CD1c-positive myeloid dendritic cell (primary cell): ENCODE results near the gene ATP9B.

ENCODE experiments used
- DNase-seq: peaks from one replicate; pipeline ENCODE4 v3.0.0-alpha.2; 2016; ENCODE audit errors: extremely low spot score

The ATP9B gene

DNA sequence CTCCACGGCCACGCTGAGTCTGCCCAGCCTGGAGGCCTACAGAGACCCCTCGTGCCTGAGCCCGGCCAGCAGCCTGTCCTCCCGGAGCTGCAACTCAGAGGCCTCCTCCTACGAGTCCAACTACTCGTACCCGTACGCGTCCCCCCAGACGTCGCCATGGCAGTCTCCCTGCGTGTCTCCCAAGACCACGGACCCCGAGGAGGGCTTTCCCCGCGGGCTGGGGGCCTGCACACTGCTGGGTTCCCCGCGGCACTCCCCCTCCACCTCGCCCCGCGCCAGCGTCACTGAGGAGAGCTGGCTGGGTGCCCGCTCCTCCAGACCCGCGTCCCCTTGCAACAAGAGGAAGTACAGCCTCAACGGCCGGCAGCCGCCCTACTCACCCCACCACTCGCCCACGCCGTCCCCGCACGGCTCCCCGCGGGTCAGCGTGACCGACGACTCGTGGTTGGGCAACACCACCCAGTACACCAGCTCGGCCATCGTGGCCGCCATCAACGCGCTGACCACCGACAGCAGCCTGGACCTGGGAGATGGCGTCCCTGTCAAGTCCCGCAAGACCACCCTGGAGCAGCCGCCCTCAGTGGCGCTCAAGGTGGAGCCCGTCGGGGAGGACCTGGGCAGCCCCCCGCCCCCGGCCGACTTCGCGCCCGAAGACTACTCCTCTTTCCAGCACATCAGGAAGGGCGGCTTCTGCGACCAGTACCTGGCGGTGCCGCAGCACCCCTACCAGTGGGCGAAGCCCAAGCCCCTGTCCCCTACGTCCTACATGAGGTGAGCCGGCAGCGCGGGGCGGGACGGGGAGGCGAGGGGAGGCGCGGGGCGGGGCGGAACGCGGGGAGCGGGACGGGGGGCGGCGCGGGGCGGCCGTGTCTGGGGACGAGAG is 341.8 kb downstream of the ATP9B start:
- no peak for DNase-seq

DNA sequence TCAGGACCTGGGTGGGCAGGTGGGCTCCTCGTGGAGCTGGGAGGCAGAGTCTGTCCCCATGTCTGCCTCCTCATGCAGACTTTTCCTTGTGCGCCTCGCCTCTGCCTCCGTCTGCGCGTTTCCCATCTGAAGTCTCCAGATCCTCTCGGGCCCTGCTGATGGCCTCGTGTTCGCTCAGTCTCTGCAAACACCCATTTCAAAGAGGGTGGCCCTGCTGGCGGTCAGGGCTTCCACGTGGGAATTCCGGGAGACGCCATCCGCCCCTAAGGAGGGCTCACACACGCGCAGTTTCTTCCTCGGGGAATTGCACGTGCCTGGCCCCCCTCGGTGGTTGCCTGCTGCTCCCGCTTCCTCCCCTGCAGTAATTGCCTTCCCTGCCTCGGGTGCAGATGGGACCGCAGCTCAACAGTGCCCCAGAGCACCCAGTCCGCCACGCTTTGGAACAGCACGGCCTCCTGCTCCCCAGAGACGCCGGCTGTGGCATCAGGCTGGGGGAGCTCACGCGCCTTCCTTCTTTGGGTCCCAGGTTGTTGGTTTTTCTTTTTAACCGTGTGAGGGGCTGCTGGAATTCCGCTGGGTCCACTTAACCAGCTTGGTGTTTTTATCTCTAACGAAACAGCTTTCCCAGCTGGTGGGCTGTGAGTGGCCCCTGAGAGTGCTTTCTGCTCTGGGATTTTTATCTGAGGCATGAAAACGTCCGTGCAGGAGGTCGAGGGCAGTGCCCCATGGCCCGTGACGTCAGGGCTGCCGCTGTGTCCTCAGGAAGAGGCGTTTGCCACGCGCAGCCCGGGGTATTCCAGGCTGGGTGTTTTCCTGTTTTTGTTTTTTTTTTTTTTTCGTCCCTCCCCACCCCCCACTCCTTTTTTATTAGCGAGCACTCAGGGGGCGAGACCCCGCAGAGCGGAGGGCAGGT is 342.7 kb downstream of the ATP9B start:
- DNase-seq = no peak

DNA sequence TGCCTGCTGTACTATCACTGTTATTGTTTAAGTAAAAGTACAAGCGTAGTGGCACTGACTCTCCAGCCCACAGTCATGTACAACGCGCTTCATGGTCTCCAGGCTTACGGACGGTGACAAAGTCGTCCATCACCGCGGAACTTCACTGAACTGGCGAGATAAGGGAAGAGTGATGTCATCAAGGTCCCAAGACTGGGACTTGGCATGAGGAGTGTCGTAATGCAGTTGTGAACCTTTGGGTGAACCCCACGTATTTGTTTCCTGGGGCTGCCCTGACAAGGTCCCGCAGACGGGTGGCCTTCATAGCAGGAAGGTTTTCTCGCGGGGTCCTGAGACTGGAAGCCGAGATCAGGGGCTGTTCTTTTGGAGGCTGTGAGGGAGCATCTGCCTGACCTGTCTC is 343.8 kb downstream of the ATP9B start:
- DNase-seq = no peak

DNA sequence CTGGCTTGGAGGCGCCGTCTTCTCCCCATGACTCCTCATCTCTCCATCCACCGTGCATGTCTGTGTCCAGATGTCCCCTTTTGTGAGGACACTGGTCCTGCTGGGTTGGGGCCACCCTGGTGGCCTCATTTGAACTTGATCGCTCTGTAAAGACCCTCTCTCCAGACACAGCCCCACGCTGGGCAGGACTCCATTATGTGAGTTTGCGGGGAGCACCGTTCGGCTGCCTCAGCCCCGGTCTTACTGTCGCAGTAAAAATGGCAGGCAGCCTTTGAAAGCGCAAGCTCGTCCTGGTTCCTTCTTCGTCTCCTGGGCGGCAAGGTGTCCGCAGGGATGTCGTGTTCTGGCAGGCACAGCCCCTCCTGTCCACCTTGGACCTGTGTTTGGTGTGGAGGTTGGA is 344.2 kb downstream of the ATP9B start:
- DNase-seq = no peak

DNA sequence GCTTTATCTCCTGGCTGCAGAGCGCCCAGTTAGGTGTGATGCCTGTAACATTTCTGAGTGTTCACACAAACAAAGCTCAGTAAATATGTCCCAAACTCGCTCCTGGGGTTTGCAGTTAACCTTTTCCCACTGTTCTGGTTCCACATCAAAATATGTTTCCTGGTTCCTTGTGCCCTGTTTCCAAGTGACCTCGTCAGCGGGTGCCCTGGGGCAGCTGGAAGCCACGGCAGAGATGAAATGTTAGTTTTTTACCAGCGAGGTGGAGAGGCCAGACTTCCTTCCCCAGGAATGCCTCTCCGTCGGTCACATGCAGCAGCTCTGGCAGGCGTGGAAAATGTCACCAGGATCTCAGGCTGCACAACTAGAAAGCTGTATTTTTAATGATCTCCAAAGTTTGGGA is 344.7 kb downstream of the ATP9B start:
- no peak for DNase-seq

DNA sequence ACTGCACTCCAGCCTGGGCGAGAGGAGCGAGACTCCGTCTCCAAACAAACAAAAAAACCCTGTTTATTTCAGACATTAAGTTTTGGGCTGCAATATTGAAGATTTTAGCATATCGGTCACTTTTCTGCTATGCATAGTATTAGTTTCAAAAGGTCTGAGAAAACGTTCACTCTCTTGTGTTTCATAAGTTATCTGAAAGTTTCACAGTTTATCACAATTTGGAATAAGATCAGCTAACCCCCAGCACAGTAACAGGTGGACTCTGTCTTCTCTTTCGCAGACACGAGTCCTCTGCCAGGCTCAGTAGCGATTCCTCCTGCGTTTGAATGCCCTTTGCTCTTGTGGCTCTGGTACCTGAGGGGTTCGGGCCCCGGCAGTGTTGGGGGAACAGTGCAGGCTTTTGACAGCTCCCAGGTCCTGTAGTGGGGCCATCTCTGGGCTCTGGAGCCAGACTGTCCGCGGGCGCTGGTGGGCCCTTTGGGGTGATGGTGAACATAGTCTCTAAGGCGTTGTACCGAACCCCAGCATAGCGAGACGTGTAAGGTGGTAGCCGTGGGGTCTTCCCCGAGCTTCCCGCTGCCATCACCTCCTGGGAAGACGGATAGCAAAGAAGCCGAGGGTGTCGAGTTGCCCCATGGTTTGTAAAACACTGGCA is 347.0 kb downstream of the ATP9B start:
- no peak for DNase-seq

DNA sequence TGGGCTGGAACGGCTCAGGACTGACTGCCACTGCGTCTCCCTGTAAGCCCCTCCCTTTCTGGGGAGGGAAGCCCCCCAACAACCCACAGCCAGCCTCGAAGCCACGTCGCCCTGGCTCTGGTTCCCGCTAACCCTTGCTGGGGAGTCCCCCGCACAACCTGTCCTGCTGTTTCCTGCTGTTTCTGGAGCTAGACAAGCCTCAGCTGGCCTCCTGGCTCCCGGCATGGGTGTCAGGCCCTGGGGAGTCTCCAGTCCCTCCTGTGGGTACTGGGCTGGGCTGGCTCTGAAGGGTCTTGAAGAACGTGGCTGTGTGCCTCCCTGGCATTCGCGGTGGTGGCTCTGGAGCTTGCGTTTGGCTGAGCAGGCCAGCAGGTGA is 347.5 kb downstream of the ATP9B start:
- no peak for DNase-seq

DNA sequence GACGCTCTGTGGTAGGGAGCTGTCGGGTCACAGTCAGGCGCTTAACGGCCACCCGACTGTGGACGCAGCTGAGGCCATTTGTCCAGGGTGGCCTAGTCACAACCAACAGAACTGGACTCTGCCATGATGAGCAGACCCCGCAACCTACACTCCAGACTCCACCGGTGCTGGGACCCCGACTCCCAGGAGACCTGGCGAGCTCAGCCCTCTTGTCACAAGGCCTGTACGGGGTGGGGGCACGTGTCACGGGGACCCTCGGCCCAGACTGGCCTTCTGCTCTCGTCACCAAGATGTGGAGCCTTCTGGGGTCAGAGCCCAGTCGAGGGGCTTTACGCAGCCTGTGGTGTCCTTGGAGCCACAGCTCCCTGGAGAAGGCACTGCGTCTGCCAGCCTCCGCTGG is 349.0 kb downstream of the ATP9B start:
- no peak for DNase-seq

DNA sequence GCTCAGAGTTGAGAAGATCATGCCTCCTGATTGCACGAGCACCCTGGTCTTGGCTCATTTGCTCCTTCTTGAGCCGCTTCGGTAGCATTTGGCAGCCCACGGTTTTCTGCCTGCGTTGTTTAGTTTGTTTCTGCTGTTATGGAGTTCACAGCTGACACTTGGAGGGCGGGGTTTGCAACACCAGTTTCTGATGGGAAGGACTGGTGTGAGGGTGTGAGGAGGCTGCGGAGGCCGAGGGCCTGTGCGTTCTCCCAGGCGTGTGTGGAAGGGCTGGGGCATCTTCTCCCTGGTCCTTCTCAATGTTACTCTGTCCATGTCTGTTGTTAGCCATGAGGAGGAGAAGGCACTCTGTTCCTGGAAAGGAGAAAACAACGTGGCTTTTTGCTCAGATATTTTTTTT is 349.4 kb downstream of the ATP9B start:
- DNase-seq = no peak

DNA sequence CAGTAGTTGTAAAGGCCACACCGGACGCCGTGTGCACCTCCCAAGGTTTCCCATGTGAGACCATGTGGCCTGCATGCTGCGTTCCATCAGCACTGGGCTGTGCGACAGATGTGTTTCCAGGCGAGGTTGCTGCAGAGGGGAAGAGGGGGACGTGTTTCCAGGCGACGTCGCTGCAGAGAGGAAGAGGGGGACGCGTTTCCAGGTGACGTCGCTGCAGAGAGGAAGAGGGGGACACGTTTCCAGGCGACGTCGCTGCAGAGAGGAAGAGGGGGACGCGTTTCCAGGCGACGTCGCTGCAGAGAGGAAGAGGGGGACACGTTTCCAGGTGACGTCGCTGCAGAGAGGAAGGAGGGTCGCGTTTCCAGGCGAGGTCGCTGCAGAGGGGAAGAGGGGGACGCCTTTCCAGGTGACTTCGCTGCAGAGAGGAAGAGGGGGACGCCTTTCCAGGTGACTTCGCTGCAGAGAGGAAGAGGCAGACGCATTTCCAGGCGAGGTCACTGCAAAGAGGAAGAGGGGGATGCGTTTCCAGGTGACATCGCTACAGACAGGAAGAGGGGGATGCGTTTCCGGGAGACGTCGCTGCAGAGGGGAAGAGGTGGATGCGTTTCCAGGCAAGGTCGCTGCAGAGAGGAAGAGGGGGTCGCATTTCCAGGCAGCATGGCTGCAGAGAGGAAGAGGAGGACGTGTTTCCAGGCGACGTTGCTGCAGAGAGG is 351.0 kb downstream of the ATP9B start:
- DNase-seq = no peak

DNA sequence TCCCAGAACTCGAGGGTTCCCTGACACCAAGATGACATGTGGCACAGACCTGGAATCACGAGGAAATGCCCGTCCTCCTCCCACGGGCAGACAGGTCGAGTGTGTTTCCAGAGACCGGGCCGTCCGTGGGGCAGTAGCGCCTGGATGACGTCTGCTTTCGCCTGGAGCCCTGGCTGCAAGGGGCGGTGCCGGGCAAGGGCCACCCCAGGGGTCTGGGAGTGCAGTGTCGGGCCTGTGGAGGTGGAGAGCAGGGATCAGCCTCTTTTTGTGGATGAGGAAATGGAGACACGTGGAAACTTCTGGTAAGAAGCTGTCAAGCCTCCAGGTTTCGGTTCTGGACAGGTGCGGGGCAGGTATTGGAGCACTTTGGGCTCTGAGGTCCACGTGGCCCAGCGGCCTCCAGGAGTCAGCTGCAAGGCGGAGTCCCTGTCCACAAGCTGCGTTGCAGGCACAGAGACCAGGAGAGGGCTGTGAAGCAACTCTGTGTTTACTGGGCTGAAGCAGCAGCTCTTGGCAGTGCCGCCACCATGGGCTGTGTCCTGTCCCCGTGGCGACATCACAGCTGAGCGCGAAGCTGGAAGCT is 352.2 kb downstream of the ATP9B start:
- DNase-seq = no peak

DNA sequence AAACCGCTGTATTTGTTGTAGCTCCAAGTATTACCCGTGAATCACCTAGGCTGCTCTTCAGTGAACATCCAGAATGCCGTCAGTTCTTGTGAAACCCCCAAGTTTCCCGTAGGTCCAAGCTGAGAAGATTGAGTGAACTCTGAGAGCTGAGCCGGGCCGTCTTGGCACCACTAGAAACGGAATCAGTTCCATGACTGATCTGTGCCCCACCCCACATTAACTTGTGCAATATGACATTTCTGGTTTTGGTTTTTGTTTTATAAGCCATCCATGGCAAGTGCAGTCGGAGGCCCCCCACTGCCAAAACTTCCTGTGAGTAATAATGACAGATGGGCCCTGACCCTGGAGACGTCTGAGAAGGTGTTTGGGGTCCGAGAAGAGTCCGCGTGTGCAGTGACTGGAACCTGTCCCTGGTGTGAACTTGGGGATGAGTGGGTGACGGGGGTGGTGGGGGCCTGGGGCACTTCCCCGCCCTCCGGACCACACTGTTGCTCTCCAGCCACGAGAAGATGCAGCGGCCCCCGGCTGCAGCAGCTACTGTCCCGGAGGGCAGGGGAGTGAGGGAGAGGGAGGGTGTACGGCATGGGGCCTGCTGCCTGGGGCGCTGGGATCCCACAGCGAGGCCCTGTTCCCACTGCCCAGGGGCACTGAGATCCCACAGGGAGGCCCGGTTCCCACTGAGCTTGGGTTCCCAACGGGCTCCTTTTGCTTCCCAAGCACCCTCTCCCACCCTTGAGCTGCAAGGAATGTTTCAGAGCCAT is 353.0 kb downstream of the ATP9B start:
- no peak for DNase-seq

DNA sequence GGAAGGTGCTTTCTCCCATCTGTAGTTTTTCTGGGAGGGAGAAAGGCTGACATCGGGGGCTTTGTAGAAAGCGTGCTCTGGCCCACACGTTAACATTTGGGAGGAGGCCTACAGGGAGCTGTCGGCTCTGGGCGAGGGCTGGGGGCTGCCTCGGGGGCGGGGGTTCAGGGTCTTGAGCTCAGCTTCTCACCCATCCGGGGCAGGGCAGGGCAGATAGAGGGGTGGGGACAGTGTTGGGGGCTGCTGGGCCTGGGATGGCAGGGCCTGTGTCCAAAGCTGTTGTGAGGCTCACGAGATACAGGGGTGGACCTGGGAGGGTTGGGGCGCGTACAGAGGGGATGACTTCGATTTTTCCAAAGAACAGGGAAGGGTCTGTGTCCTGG is 353.6 kb downstream of the ATP9B start:
- no peak for DNase-seq

DNA sequence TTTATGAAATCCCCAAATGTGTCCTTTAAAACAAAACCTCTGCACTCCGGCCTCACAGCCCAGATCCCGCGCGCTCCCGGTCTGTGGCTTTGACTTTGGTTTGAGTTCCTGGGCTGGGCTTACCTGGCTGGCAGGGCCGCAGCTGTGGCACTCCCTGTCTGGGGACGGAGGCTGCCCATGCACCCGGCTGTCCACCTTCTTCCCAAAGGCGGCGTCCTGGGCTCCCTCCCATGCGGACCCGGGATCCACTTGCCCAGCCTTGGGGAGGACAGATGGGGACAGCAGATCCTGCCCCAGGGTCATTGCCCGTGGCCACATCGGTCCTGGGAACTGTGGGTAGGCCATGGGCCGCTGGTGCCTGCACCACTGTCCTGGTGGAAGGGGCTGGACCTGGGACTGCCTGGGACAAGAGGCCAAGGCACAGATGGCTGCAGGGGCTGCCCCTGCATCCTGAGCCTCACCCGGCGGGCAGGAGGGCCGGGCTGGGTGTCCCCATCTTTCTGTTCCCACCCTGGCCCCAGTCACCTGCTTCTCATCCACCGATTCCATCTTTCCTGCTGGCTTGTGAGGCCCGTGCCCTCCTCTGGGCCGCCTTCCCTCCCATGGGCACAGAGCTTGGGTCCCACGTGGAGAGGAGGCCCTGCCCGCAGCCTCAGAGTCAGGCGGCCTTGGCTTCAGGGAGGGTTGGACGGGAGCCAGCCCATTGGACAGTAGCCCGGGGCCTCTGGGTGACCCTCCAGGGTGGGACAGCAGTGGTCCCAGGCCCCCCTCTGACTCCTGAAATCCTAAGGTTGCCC is 354.2 kb downstream of the ATP9B start:
- DNase-seq = no peak

DNA sequence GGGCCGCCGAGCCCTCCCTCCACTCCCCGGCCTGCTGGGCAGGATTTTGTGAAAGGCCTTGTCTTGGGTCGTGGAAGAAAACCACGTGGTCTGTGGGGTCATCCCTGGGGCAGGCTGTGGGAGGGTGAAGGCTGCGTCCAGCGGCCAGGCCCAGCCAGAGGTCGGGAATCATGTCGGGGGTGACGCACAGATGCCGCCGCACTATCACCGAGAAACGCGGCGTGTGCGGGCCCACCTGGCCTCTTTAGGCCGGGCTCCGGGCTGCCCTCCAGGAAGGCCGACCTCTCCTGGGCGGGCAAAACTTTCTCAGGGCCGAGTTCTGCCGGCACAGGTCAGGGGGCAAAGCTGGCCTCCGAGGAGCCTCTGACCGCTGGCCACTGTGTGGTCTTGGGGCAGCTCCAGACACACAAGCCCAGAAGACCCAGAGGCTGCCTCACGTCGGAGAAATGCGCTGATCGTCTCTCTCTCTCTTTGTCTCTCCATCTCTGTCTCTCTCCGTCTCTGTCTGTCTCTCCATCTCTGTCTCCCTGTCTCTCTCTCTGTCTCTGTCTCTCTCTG is 354.9 kb downstream of the ATP9B start:
- no peak for DNase-seq

DNA sequence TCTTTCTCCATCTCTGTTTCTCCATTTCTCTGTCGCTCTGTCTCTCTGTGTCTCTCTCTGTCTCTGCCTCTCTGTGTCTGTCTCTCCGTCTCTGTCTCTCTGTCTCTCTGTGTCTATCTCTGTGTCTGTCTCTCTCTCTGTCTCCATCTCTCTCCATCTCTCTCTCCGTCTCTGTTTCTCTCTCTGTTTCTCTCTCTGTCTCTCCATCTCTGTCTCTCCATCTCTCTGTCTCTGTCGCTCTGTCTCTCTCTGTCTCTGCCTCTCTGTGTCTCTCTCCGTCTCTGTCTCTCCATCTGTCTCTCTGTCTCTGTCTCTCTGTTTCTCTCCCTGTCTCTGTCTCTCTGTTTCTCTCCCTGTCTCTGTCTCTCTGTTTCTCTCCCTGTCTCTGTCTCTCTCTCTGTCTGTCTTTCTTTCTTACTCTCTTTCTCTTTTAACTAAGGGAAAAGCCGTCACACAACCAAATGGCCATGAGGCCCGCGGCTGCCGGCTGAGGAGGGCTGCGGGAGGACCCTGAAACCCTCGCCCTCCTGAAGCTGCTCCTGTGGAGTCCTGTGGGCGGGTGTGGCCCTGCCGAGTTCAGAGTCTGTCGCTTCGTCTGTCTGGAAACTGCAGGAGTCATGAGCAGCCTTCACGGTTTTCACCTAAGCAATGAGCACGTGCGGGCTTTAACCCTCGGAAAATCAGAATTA is 355.8 kb downstream of the ATP9B start:
- no peak for DNase-seq

DNA sequence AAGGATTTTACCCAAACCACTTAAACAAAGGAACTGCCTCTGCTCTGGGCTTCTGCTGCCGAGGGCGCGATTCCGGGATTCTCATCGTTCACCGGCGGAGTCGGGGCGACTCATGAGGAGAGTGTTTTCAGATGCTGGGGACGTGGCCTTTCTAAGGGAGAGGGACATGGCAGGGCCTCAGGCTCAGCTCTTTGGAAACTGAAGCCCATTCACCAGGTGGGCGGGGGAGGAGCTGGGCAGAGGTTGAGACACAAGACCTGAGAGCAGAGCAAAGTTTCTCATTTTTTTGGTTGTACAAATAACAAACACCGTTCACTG is 356.3 kb downstream of the ATP9B start:
- no peak for DNase-seq

DNA sequence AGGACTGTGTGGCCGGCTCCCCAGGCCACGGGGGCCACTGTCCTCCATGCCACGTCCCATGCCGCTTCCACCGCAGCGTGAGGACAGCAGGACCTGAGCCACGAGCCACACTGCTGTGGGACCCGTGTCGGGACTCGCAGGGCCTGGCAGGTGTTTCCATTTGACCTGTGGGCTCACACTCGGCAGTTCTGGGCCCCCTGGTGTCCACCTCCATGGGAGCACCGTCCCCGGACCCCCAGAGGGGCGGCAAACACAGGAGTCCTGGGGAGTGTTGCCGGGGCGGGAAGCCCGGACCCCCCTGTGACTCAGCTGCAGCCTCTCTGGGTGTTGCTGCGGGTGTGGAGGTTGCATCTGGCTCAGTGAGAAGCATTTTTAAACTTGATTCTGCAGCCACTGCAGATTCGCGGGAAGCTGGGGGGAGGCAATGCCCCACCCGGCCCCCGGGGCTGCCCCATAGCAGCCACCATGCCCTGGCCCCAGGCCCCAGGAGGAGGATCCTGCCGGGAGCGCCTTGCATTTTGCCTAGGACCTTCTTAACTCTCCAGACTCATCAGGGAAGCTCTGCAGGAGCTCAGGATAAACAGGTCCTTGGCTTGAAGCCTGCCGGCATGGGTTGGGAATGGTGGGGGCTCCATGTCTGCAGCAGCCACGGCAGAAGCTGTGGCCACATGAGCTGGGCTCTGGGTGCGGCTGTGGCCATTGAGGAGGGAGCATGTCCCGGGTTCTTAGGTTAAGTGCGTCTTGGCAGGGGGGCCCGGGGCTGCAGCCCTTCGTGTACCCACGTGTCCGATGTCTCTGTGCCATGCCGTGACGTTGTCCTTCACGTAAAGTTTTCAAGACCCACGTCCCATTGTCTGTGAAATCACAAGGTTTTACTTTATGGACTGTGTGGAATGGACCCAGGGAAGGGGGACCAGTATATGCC is 357.4 kb downstream of the ATP9B start:
- DNase-seq = no peak
